Prostate gland (tissue), 2 donors: ENCODE data around the gene CHMP6. TPM values are rescaled to one million over a fixed set of nuclear protein-coding genes. Genes with fewer than 3 reads are reported as not detected.

Source experiments
- DNase-seq: peaks from one replicate; pipeline ENCODE4 v3.0.0-alpha.2; 2019; ENCODE audit warnings: low spot score
- H3K27ac ChIP-seq, 2 donors: fragments of 200-600 bp; sonication (generic); 2 replicates each; pipeline ENCODE4 v1.5.1; 2017 to 2019
- H3K27me3 ChIP-seq: fragments of 200-600 bp; sonication (generic); replicated peaks from 2 replicates; pipeline ENCODE4 v1.5.1; 2019; ENCODE audit not compliant: insufficient read depth
- H3K36me3 ChIP-seq, 2 donors: fragments of 200-600 bp; sonication (generic); 1 replicate in 1 of 2; 2 replicates in 1 of 2; pipeline versions ENCODE4 v1.5.1 to v1.8.1; 2017 to 2019
- H3K4me1 ChIP-seq: fragments of 200-600 bp; sonication (generic); replicated peaks from 2 replicates; pipeline ENCODE4 v1.5.1; 2019
- H3K4me3 ChIP-seq, 2 donors: fragments of 200-600 bp; sonication (generic); 2 replicates each; pipeline ENCODE4 v1.5.1; 2017 to 2019
- H3K9me3 ChIP-seq: fragments of 200-600 bp; sonication (generic); 2 replicates; pipeline ENCODE4 v1.5.1; 2017
- POLR2A ChIP-seq: fragments of 450-650 bp; IDR thresholded peaks from one replicate; pipeline ENCODE4 v1.6.1; 2016; ENCODE audit warnings: antibody characterized with exemption, mild to moderate bottlenecking
- POLR2AphosphoS5 ChIP-seq: sonication (generic); formaldehyde crosslinking; IDR thresholded peaks from one replicate; pipeline ENCODE4 v1.6.1; 2017; ENCODE audit warnings: antibody characterized with exemption
- WGBS: methylation state at CpG from one replicate; pipeline ENCODE4 v1.1.5; 2018; 5-methylcytosine and 5-hydroxymethylcytosine counted together
- intact Hi-C: fragments of 100-400 bp; cut with DNase I; formaldehyde crosslinking; loops from one replicate; pipeline ENCODE4 v1.14.2; 2022
- total RNA-seq, 2 donors: library from RNA; depleted of rRNA; stranded (reverse); fragments of >200 nt; gene quantifications; one replicate each; pipeline ENCODE4 v1.1.0, GENCODE V29; 2016
- TF ChIP-seq, protein P1 (sequence below), 4 experiments: fragments of 200-600 bp in 2 of 4; fragments of 450-650 bp in 2 of 4; sonication (generic) in 2 of 4; IDR thresholded peaks; 1 replicate in 3 of 4; 2 replicates in 1 of 4; pipeline ENCODE4 v1.5.1; 2016 to 2019; ENCODE audit warnings: antibody characterized with exemption in 4 of 4, mild to moderate bottlenecking in 2 of 4, moderate library complexity in 2 of 4

CHMP6 gene
- total RNA-seq, 2 donors from 2014 or later, result 30.6 to 35.3 TPM

DNA sequence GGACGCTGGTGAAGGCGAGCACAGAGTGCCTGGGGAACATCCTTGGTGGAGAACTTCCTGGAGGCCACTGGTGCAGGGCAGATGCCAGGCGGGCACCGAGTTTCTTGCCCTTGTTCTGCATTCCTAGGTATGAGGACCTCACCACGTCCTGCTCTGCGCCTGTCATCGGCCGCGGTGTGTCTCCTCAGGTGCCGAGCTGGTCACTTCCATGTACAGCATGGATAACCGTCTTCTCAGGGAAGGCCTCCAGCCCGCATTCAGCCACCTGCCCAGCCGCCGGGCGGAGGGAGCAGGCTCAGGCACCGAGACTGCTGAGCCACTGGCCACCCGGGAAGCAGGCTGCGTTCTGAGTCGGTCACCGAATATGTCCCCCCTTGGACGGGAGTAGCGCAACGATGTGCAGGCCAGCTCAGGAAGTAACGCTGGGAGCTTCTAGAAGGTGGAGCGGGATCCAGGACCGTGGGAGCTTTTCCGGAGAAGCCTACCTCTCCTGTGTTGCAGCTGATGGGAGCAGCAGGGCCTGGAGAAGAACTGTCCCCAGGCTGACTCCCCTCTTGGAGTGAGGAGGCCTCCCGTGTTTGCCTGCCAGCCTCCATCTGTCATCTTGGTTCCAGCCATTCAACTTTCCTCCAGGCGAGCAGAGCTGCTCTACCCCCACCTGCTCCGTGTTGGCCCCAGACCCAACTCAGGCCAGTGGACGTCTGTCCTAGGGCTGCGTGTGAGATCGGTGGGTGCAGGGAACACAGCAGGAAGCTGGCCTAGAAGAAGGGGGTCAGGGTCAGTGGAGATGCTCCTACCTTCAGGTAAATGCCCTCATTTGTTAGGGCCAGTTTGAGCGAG, 41.2 kb downstream of the CHMP6 start:
- WGBS, result 88% methylated on average over 33 of the region's 34 CpGs
- Histone ChIP-seq H3K4me1 (peaks cover 17% of the 10 kb centered on the region), H3K4me3 (no peak overlapping the region), H3K36me3 (no peaks in the 10 kb centered on the region), H3K27me3 (no peaks in the 10 kb centered on the region), H3K9me3 (no peaks in the 10 kb centered on the region), H3K27ac (peak overlapping the region; percentile 76 to 95)
- TF ChIP-seq, protein P1, sequence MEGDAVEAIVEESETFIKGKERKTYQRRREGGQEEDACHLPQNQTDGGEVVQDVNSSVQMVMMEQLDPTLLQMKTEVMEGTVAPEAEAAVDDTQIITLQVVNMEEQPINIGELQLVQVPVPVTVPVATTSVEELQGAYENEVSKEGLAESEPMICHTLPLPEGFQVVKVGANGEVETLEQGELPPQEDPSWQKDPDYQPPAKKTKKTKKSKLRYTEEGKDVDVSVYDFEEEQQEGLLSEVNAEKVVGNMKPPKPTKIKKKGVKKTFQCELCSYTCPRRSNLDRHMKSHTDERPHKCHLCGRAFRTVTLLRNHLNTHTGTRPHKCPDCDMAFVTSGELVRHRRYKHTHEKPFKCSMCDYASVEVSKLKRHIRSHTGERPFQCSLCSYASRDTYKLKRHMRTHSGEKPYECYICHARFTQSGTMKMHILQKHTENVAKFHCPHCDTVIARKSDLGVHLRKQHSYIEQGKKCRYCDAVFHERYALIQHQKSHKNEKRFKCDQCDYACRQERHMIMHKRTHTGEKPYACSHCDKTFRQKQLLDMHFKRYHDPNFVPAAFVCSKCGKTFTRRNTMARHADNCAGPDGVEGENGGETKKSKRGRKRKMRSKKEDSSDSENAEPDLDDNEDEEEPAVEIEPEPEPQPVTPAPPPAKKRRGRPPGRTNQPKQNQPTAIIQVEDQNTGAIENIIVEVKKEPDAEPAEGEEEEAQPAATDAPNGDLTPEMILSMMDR (IDR thresholded peaks at IDR 0.05), result no peak
- TF ChIP-seq POLR2A, result no peak
- no peak for TF ChIP-seq POLR2AphosphoS5
- intact Hi-C loops, result no loop called here
- no peak for DNase-seq

DNA sequence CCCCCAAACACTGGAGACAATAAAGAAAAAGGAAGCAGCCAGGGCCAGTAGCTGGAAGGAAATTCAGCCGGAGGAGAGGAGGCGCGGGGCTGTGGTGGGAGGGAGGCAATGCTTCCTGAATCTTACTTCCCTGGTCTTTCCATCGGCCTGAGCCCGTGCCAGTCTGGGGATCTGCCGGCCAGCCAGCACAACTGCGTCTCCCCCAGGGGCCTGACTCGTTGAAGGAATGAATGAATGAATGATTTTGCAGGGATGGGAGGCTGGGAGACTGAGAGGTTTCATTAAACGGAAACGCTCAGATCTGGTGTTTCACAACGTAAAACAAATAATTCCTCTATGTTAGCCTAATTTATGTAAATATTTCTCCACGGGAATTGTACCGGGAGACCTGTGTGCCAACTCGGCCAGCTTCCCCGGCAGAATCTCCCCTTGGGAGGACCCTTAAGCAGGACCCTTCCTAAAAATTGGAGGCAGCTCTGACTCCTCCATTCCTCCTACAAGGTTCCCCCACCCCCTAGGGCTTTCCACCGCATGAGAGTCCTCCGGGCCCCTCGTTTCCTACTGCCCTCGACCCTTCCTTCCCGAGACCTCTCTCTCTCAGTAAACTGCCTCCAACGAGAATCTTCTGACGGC, 42.0 kb downstream of the CHMP6 start:
- TF ChIP-seq, protein P1 (IDR thresholded peaks at IDR 0.05), result no peak
- TF ChIP-seq POLR2A (no peak), POLR2AphosphoS5 (peak; percentile 33)
- peaks cover 23% of the 10 kb centered on the region for H3K4me1 ChIP-seq
- no peaks in the 10 kb centered on the region for H3K27me3 ChIP-seq
- H3K27ac ChIP-seq, result peak overlapping the region; percentile 76 to 95
- no peaks in the 10 kb centered on the region for H3K36me3 ChIP-seq
- WGBS, result 20% methylated on average over 22 of the region's 22 CpGs
- peak overlapping the region; percentile 65 to 75 for H3K4me3 ChIP-seq
- H3K9me3 ChIP-seq, result no peaks in the 10 kb centered on the region
- intact Hi-C loops, result loop anchor here (2.0 kb wide), 1 partner anchor 63 kb away; no protein-coding TSS in a partner anchor
- DNase-seq, result no peak

DNA sequence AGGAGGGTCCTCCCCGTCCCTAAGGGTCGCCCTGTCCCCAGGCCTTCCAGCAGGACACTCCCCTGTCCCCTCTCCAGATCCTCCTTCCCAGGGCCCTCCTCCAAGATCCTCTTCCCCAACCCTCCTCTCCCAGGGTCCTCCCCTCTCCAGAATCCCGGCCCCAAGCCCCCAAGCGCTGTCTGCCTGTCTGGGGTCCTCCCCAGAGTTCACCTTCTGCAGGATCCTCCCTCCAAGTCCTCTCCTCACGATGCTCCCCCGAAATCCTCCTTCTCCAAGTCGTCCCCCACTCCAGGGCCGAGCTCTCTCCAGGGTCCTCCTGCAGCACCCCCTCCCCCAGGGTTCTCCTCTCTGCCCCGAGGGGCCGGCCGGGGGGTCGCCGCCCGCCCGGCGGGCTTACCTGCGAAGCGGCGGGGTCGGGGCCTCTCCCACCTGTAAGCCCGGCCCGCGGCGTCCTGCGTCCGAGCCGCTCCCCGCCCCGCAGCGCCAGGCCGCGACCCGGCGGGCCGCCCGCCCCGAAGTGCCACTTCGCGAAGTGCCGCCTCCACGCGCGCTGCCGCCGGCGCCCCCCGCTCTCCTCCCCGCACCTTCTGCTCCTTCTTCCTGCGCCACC, 42.6 kb downstream of the CHMP6 start:
- H3K4me1 ChIP-seq, result peaks cover 28% of the 10 kb centered on the region
- H3K4me3 ChIP-seq, result peak overlapping the region; percentile 65 to 75
- H3K36me3 ChIP-seq, result no peaks in the 10 kb centered on the region
- peak overlapping the region; percentile 76 to 95 for H3K27ac ChIP-seq
- H3K27me3 ChIP-seq, result no peaks in the 10 kb centered on the region
- H3K9me3 ChIP-seq, result no peaks in the 10 kb centered on the region
- WGBS, result under 1% methylated on average over 46 of the region's 49 CpGs
- intact Hi-C loops, result loop anchor here (2.0 kb wide), 1 partner anchor 63 kb away; no protein-coding TSS in a partner anchor
- no peak for DNase-seq
- TF ChIP-seq, protein P1 (IDR thresholded peaks at IDR 0.05), result no peak
- TF ChIP-seq POLR2A (no peak), POLR2AphosphoS5 (no peak)

DNA sequence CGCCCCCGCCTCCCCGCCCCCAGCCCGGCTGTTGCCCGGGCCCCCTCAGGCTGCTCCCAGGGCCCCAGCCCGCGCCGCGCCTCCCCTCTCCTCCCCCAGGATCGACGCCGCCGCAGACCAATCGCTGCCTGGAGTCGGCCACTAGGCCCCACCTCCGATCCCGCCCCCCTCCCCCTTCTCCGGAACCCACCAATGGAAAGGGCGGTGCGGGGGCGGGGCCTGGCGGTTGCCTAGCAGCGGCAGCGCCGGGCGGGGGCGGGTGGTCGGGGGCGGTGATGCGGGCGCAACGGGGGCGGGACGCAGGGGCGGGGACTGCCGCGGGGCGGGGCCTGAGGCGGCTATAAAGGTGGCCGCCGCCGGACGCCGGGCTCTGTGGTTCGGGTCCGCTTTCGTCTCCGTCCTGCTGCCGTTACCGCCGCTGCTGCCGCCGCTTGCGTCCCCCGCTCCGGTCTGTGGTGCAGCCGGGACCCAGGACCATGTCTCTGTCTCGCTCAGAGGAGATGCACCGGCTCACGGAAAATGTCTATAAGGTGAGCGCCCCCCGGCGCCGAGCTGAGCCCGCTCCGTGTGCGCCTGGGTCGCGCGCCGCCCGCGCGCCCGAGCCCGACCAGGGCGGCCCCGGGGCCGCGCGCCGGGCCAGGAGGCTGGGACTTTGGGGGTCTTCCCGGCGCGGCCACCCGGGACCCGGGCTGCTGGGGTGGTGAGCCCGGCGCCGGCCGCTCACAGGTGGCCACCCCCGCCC, 43.3 kb downstream of the CHMP6 start, which contains the start of gene BAIAP2:
Gene BAIAP2 (plus strand): TSS at position 373 of the 742 bp plus-strand sequence. CDS start 104 bp downstream, at position 477.
- DNase-seq, result peak; percentile 96
- Histone ChIP-seq H3K9me3 (no peaks in the 10 kb centered on the region), H3K27ac (peak within 1 kb of the TSS; percentile 90 to 95), H3K4me3 (peak within 1 kb of the TSS; percentile 65 to 75), H3K36me3 (no peaks in the 10 kb centered on the region), H3K4me1 (peaks cover 33% of the 10 kb centered on the region), H3K27me3 (no peaks in the 10 kb centered on the region)
- under 1% methylated on average over 43 of the region's 92 CpGs for WGBS
- intact Hi-C loops, result loop anchor here (2.0 kb wide), 1 partner anchor 62 kb away; no protein-coding TSS in a partner anchor
- TF ChIP-seq, protein P1 (IDR thresholded peaks at IDR 0.05), result no peak
- TF ChIP-seq POLR2A (peak; percentile 97), POLR2AphosphoS5 (peak; percentile 90)
